Right lobe of liver (tissue), 4 donors: ENCODE measurements around the gene NCMAP.

Experiments used
- POLR2A ChIP-seq: fragments of 450-650 bp; IDR thresholded peaks from one replicate; pipeline ENCODE4 v1.6.1; 2017; ENCODE audit warnings: antibody characterized with exemption, mild to moderate bottlenecking
- TF ChIP-seq, protein P1 (sequence below), 4 donors: fragments of 200-600 bp in 3 of 4; fragments of 450-650 bp in 1 of 4; IDR thresholded peaks; one replicate each; pipeline versions ENCODE4 v1.5.1 to v1.8.0; 2016 to 2022; ENCODE audit warnings: antibody characterized with exemption in 4 of 4, mild to moderate bottlenecking in 2 of 4
- donor health status: DM: no; HTN: no; CAD: no.
- donor health status: DM: no; HTN: no; CAD: no.
- donor health status: DM: no; HTN: yes; CAD: no.

DNA sequence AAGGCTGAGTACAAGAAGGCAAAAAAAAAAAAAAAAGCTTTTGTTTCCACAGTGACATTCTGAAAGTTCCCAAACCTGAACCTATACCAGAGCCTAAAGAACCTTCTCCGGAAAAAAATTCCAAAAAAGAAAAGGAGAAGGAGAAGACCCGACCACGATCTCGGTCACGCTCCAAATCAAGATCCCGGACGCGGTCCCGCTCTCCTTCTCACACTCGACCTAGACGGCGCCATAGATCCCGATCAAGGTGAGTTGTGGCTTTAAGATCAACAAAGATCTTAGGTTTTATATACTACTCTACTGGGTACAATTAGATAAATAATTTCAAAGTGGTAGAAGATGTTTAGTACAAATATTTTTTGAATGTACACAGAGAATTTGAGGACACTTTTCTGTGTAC, 96.5 kb downstream of the NCMAP start:
- TF ChIP-seq, protein P1, sequence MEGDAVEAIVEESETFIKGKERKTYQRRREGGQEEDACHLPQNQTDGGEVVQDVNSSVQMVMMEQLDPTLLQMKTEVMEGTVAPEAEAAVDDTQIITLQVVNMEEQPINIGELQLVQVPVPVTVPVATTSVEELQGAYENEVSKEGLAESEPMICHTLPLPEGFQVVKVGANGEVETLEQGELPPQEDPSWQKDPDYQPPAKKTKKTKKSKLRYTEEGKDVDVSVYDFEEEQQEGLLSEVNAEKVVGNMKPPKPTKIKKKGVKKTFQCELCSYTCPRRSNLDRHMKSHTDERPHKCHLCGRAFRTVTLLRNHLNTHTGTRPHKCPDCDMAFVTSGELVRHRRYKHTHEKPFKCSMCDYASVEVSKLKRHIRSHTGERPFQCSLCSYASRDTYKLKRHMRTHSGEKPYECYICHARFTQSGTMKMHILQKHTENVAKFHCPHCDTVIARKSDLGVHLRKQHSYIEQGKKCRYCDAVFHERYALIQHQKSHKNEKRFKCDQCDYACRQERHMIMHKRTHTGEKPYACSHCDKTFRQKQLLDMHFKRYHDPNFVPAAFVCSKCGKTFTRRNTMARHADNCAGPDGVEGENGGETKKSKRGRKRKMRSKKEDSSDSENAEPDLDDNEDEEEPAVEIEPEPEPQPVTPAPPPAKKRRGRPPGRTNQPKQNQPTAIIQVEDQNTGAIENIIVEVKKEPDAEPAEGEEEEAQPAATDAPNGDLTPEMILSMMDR (IDR thresholded peaks at IDR 0.05) = no peak
- no peak for TF ChIP-seq POLR2A
